ENCODE data around the gene FRRS1L.

The FRRS1L gene, protein sequence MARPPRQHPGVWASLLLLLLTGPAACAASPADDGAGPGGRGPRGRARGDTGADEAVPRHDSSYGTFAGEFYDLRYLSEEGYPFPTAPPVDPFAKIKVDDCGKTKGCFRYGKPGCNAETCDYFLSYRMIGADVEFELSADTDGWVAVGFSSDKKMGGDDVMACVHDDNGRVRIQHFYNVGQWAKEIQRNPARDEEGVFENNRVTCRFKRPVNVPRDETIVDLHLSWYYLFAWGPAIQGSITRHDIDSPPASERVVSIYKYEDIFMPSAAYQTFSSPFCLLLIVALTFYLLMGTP

DNA sequence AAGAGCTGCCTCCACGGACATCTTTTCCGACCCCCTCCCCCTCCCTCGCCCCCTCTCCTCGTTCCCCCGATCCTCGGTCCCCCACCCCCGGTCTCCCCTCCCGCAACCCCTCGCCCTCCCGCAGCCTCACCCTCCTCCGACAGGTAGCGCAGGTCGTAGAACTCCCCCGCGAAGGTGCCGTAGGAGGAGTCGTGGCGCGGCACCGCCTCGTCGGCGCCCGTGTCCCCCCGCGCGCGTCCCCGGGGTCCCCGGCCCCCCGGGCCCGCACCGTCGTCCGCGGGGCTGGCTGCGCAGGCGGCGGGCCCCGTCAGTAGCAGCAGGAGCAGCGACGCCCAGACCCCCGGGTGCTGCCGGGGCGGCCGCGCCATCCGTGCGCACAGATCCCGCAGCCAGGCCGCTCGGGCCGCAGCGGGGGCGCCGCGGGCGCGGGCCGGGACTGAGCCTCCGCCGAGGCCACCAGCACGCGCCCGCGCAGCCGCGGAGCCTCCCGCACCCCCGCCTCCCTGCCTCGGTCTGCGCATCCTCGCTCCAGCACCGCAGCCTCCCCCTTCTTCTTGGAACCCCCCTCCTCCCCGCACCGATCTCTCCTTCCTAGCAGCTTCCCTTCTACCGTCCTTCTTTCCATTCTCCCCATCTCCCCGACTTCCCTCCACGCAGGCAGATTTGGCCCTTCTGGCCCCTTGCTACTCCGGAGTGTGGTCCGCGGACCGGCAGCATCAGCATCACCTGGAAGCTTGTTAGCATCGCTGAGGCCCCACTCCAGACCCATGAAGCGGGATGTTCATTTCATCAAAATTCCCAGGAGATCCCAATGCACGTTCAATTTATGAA lies at the start of gene FRRS1L:
FRRS1L (minus strand) TSS at position 479 of the 831 bp plus-strand sequence; CDS start at position 368, 111 bp downstream.
- no peak for DNase-seq (ENCODE audit: low read depth)

DNA sequence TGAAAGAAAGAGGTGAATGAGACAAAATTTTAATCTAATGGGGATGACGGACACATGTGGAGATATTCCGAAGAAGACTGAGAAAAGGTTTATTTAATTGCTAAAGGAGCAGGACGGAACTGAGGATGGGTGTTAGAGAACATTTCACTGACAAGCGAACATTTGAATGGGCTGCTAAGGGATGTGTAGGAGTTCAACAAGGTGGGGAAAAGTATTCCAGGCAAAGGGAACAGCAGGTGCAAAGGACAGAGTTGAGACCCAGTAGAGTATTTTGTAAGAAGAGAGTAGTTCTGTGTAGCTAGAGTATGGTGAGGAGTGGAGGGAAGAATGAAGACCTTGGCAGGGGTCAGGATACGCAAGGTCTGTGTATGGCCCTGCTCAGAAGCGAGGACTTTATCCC lies 47.4 kb upstream of the FRRS1L start:
- no peak for DNase-seq (ENCODE audit: low read depth)

DNA sequence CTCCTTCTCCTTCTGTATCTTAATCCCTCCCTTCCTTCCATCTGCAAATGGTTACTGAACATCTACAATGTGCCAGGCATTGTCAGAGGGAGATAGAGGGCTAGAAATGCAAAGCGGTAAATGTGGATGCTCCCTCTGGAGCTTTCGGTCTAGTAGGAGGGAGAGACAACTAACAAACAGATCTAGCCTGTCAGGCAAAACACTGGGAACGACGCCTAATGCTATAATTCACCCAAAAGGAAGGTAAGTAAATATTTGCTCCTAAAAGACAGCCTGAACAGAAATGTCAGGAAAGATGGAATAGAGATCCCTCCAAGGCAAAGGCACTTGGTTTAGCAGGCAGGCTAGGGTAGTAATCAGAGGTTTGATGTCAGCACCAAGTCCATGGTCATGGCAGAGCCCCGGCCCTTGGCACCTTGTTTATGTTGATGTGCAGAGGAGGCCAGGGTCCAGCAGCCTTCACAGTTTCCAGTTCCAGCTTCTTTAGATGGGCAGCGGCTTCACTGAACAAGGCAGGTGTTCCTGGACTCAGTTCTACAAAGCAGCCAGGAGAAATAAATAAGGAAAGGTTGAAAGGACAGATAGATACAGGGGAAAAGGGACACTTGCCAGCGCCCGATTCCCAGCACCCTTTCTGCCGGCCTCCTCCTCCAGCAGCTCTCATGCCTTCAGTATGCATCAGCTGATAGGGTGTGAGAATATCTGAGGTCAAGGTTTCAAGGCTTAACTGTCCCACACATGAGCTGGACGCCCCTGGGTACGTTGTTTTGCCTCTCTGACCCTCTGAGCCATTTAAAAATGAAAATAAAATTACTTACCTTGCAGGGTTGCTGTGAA lies 46.5 kb upstream of the FRRS1L start:
- no peak for DNase-seq (ENCODE audit: low read depth)

DNA sequence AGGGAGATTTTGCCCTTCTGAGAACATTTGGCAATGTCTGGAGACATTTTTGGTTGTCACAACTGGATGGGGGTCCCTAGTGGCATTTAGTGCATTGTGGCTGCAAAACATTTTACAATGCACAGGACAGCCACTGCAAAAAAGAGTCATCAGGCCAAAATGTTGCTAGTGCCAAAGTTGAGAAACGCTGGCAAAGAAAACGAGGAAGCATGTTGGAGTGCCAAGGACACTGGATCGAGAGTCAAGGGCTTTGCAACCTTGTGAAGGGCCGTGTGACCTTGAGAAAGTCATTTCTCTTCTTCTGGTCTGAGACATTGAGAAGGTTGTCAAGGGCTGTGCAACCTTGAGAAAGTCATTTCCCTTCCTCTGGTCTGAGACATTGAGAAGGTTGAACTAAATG lies 45.7 kb upstream of the FRRS1L start:
- DNase-seq (ENCODE audit: low read depth), result no peak

DNA sequence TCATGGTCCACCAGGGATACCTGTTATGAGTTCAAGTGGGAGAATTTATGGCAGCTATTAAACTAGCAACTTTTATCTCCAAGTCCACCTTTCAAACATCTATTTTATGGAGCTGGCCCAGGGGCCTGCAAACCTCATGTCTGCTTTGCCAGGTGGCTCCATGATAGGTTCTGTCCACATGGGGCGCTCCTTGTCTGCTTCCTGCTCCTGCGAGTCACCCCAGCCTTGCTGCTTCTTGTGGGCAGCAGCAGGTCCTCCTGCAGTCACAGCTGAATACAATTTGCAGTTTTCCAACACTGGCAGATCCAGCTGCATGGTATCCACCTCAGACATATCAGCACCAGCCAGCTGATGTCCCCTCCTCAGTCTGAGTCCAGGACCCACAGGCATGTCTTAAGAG lies 39.6 kb upstream of the FRRS1L start:
- no peak for DNase-seq (ENCODE audit: low read depth)

DNA sequence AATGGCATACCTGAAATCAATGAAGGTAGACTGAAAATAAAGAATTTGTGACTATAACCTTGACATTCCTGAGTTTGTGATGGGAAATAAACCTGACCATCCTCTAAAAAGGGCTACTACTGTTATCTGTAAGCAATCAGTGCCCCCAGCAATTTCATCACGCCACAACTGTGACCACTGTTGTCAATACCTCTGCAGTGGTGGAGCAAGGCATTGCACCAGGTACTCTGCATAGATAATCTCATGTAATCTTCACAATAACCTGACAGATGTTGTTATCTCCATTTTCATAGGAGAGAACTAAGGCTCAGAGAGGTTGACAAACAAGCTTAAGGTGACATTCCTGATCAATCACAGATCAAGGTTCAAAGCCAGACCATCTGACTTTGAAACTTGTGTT lies 38.5 kb upstream of the FRRS1L start:
- no peak for DNase-seq (ENCODE audit: low read depth)

DNA sequence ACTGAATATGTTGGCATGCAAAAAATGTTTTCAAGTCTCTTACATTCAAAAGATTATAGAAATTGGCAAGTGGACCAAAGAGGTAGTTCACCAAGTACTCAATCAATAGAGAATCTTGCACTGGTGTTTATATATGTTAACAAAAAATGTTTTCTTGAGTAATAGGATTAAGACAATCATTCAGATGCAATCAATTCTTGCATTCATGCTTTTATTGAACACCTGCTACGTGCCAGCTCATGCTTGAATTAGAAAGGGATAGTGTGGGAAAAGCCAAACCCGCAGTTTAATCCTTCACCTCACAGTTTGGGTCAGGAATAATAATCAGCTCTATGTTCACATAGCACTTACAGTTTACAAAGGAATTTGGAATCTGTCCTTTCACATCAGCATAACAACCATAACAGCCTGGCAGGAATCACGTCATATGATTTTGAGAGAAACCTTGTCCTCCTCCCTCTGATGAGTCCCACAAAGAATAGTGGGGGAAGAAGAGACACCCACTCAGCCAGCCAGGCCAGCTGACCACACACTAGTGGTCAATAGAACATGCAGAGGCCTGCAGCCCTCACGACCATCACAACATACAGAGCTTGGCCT lies 36.8 kb upstream of the FRRS1L start:
- DNase-seq (ENCODE audit: low read depth), result no peak

DNA sequence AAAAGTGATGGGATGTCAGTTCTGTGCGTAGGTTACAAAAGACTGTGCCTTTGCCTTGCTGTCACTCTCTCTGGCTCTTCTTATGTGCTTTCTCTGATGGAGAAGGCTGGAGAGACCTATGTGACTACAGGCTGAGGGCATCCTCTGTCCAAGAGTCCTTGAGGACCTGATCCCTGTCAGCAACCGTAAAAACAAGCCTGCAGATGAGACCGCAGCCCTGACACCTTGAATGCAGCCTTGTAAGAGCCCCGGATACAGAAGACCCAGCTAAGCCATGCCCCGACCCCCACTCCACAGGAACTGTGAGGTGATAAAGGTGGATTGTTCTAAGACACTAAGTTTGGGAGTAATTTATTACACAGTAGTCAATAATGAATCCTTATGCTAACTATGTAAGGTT lies 32.6 kb upstream of the FRRS1L start:
- no peak for DNase-seq (ENCODE audit: low read depth)

DNA sequence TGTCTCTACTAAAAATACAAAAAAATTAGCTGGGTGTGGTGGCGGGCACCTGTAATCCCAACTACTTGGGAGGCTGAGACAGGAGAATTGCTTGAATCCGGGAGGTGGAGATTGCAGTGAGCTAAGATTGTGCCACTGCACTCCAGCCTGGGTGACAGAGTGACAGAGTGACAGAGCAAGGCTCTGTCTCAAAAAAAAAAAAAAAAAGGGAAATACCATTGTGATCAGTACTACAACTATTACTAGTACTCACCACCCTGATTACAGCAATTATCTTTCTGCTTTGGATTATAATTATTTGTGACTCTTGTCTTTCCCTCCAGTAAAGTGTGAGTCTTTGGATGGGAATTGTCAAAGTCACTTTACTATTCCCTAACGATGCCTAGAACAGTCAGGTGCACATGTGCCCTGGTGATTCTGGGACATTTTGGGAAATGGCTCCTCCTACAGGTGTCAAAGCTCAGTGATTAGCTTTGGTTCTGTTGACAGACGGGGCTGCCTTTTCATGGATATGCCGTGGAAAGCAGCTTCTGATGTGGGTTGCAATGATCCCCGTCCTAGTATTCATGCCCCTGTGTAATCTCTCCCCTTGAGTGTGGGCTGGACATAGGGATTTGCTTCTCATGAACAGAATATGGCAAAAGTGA lies 31.8 kb upstream of the FRRS1L start:
- DNase-seq (ENCODE audit: low read depth), result no peak

DNA sequence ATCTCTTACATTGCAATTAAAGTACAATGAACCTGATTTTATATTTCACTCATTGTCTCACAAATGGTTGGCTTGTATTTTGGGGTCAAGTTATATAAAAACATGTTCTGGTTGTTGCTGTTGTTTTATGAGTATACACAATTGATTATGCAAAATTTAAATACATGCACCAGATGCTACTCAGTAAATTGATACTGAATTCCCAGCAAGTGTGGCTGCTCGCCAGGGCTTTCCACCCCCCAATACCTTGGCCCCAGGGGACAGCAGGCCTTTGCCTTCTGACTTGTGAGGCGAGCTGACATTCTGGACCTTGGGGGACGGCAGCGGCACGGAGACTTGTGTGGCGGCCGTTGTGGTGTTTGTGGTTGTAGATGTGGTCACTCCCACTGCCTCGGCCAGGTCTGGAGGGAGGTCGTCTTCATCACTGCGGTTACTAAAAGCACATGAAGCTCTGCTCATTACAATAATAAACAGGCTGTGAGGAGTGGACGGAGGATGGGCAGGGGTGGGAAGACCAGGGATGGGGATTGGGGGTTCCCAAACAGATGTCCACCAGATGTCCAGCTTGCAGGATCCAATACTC lies 27.0 kb upstream of the FRRS1L start:
- DNase-seq (ENCODE audit: low read depth), result no peak

DNA sequence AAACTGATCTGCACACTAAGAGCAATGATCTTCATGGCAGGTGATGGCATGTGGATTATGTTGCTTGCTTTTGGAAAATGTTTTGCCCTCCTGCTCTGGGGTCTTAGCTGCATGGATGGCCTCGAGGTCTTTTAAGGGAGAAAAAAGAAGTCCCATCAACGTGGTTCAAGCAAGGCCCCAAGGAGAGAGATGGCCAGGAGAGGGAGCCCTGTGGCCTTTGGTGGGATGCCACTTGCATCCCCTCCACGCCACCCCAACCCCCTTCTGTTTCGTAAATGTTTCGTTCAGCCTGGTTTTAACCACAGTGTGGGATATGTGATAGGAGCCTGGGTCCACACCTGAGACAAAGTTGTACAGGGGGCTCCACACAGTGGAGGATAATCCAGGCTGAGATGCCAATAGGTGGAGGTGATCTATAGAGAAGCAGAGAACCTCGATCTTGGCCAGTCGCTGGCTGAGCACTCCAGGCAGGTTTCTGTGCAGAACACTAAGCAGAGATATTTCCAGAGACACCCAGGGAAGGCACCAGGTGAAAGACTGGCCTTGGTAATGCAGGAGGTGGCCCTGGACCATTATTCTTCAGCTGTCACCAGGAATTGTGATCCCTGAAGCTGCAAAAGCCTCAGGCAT lies 25.8 kb upstream of the FRRS1L start:
- DNase-seq (ENCODE audit: low read depth), result no peak

DNA sequence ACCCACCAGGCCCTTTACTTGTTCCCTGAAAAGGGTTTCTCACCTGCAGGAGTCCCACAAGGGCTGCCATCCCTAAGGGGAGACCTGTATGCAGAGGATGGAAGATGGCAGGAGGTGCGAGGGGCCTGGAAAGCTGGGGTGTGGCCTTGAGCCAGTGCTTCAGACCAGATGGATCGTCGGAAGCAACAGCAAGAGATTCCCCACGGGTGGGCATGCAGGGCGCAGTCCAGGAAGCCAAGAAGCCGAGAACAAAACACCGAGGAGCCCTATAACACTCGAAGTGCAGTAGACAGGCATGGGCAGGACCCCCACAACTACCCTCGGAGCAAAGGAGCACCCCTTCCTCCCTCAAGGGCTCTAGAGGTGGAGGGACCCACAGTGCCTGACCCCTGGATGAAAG lies 24.7 kb upstream of the FRRS1L start:
- no peak for DNase-seq (ENCODE audit: low read depth)

DNA sequence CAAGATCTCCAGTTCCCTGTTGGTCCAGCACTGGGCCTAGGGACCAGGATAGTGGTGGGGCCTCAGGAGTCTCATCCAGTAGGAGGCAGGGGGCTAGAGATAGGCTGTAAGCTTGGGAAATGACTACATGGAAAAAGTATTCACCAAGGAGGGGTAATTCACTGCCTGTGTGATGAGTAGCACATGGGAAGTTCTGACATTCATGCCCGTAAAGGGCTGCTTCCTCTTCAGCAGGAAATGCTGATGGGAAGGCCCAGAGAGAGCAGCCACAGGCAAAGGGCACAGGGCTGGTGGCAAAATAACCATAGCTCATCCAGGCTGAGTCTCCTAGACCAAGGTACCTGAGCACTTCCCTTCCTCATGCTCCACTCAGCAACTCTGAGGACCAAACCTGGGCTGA lies 23.1 kb upstream of the FRRS1L start:
- DNase-seq (ENCODE audit: low read depth), result no peak

DNA sequence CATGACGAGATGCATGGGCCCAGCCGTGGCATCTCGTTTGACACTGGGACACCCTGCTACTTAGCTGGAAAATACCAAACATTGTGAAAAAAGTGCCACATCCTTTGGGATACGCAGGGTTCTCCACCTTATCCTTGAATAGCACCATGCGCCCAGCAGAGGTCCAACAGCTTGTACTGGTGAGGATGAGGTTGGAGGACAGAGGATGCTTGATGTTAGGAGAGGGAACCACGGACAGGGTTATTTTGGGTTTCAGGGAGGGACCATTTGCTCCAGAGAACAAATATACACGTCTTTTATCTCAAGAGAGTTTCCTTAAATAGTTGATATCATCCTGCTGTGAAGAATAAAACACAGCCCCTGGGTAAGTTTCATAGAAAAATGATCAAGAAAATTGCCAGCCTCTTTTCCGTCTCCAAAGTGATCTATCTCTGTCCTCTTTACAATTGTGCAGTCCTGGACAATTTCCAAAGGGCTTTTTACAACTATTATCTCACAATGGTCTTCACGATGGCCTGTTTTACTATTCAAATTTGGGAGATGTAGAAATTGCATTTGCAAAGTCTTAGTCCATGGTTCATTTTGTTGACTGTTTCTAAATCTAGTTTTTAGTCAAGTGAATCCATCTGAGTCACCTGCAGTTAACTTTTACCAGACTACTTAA lies 19.9 kb upstream of the FRRS1L start:
- no peak for DNase-seq (ENCODE audit: low read depth)

DNA sequence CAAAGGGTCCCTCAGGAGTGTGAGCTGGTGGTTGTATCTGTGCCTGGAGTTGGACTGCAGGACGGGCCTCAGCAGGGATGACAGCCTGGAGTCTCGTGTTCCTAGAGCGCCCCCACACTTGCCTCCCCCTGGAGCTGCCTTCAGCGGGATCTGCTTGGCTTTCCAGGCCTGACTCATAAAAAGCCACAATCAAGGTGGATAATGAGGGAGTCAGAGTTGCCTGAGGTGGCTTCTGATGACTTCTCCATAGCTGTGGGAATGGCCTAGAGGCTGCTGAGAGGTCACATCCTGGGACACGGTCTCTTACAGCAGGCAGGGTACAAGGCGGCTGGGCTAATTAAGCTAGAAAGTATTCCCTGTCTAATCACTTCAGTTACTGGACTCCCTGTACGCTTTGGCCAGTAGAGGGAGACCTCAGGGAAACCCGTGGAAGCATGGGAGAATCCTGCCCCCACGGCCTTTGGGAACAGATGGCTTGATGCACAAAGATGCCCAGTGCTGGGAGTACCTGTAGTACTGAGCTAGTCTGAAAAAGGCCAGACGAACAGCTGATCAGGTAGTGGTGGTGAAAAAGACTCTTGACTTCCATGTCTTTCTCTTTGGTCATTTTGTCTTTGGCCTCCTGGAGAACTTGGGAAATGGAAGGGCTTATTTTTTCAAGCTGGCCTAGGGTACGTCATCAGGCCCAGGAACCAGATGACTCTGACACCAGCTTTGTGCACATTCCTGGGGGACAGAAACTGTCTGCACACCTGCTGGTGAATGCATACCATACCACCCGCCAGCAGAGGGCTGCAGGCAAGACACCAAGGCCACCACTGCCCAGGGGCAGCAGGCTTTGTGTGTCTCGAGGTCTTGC lies 16.1 kb upstream of the FRRS1L start:
- no peak for DNase-seq (ENCODE audit: low read depth)

DNA sequence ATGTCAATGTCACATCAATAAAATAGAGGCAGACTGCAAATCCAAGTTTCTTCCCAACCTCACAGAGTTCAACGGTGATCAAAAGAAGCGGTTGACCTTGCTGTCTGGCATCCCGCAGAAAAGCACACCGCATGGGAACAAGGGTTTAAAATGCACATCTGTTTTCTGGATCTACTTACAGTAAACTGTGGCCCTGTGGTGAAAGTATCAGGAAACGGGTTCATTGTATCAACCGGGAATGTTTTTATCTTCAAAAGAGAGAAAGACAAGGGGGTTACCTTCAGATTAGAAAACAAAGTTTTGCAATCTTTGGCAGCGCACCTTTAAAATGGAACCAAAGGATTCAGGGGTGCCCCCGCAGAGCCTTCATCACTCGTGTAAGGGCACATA lies 15.5 kb upstream of the FRRS1L start:
- no peak for DNase-seq (ENCODE audit: low read depth)

DNA sequence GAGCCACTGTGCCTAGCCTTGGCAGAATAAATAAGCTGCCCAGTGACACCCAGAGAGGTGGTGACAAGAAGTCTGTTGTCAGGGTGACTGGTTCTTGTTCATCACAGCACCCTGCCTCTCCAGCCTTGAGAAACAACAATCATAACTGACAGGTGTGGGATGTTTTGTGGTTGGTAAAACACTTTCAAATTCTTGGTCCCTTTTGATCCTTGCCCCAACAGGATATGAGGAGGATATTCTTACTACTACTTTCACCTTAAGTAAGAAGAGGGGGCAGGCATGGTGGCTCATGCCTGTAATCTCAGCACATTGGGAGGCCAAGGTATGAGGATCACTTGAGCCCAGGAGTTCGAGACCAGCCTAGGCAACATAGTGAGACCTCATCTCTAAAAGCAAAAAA lies 14.2 kb upstream of the FRRS1L start:
- DNase-seq (ENCODE audit: low read depth), result peak; percentile 11

DNA sequence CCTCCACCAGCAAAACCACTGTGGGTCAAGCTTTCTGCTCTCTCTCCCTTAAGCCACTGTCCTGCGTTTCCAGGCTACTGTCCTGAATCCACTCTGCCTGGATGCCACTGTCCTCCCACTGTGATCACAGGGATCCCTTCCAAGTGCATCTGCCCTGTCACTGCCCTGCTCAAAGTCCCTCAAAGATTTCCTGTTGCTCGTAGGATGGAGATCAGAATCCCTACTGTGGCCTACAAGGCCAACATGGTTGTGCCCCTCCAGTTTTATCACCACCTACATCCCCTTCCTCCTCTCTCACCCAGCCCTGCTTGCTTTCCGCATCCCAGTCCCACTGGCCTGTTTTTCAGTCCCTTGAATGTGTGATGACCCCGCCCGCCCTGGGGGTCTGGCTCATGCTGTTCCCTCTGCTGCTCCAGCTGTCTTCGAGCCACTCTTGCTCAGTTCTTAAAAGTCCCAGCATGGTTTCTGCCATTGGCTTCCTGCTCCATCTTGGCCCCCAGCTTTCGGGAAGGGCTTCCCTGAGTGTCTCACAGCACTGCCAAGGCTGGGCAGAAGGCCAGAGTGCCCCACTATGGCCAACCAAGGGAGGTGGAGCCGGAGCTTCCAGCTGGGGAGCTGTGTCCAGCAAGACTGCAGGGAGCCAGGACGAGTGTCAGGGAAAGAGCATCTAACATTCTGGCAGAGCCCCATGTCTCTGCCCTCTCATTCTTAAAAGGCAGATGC lies 12.9 kb upstream of the FRRS1L start:
- DNase-seq (ENCODE audit: low read depth), result no peak

DNA sequence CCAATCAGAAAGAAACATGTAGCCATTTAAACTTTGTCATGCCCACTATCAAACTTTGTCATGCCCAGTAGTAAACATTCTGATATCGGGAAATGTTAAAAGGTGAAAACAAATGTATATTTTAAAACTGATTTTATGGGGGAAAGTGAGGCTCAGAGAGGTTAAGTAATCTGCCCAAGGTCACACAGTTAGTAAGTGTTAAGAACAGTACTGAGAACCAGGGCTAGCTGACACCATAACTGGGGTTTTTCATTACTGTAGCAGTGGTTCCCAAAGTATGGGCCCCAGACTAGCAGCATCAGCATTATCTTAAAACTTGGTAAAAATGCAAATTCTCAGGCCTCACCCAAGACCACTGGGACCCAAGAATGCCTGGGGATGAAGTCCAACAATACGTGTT lies 9.9 kb upstream of the FRRS1L start:
- no peak for DNase-seq (ENCODE audit: low read depth)

Measured in activated T-cell treated with anti-CD3 and anti-CD28 coated beads for 24 hours (primary cell).